ENCODE measurements around the gene HCN2.

Gene HCN2

DNA sequence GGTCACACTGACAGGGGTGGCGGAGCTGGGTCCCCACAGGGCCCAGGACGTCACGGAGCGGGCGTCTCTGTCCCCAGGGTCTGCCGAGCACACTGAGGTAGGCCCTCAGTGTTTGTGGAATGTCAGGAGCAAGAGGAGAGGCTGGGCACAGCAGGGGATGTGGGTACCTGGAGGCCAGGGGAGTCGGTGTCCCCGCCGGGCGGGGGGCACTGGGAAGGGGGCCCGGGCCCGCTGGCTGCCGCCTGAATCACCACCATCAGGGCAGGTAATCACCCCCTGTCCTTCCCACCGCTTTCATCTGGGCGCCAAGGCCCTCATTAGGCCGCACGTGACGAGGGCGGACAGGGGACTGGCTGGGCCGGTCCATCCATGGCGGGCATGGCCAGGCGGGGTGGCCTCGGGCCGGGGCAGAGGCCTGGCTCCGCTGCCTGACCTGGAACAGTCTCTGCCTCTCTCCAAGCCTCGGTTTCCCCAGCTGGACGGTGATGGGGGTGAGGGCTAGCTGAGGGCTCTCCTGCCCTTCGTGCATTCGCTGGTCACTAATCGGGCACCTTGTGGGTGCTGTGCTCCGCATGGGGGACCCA, 51.0 kb downstream of the HCN2 start:
- DNase-seq (ENCODE audit: low read depth): no peak
- TF ChIP-seq, protein P1, sequence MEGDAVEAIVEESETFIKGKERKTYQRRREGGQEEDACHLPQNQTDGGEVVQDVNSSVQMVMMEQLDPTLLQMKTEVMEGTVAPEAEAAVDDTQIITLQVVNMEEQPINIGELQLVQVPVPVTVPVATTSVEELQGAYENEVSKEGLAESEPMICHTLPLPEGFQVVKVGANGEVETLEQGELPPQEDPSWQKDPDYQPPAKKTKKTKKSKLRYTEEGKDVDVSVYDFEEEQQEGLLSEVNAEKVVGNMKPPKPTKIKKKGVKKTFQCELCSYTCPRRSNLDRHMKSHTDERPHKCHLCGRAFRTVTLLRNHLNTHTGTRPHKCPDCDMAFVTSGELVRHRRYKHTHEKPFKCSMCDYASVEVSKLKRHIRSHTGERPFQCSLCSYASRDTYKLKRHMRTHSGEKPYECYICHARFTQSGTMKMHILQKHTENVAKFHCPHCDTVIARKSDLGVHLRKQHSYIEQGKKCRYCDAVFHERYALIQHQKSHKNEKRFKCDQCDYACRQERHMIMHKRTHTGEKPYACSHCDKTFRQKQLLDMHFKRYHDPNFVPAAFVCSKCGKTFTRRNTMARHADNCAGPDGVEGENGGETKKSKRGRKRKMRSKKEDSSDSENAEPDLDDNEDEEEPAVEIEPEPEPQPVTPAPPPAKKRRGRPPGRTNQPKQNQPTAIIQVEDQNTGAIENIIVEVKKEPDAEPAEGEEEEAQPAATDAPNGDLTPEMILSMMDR (IDR thresholded peaks at IDR 0.05; ENCODE audit: insufficient read depth, low read depth, low read length, missing control alignments): no peak
- H3K4me3 ChIP-seq (ENCODE audit: low read length): no peak overlapping the region

- no peak overlapping the region for H3K4me3 ChIP-seq (ENCODE audit: low read length)
- TF ChIP-seq, protein P1 (IDR thresholded peaks at IDR 0.05; ENCODE audit: insufficient read depth, low read depth, low read length, missing control alignments): no peak
- DNase-seq (ENCODE audit: low read depth): peak; percentile 7
Observed at GRCh38 chr19:641702-642101, 52.0 kb downstream of the HCN2 start.

DNA sequence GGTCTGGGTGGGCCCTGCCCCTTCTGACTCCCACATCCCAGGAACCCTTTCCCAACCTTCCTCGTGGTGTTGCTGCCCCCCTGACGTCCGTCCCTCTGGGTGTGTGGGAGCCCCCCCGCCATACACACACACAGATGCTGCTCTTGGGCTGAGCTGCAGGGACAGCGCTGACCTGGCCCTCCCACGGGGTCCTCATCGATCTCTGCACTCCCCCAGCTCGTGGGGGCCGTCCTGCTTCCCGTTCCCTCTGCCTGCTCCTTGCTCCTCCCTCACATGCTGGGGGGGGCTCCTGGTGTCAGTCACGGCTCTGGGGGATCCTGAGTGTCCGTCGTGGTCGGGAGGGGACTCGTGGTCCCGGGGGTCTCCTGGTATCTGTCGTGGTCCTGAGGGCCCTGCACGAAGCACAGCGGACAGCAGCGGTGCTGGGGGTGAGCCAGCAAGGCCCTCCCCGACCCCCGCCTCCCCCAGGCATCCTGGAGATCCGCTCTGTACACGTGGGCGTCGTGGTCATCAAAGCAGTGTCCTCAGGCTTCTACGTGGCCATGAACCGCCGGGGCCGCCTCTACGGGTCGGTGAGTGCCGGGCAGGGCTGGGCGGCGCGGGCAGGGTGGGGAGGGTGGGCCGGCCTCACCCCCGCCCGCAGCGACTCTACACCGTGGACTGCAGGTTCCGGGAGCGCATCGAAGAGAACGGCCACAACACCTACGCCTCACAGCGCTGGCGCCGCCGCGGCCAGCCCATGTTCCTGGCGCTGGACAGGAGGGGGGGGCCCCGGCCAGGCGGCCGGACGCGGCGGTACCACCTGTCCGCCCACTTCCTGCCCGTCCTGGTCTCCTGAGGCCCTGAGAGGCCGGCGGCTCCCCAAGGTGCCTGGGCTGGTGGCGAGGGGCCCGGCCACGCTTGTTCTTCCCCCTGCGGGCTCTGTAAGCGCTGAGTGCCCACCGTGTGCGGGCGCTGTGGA, 53.4 kb downstream of the HCN2 start:
- H3K4me3 ChIP-seq (ENCODE audit: low read length): no peak overlapping the region
- DNase-seq (ENCODE audit: low read depth): no peak
- TF ChIP-seq, protein P1 (IDR thresholded peaks at IDR 0.05; ENCODE audit: insufficient read depth, low read depth, low read length, missing control alignments): no peak

GRCh38 chr19:643736-644135, 54.1 kb downstream of the HCN2 start:
- no peak for DNase-seq (ENCODE audit: low read depth)
- H3K4me3 ChIP-seq (ENCODE audit: low read length): no peak overlapping the region
- TF ChIP-seq, protein P1 (IDR thresholded peaks at IDR 0.05; ENCODE audit: insufficient read depth, low read depth, low read length, missing control alignments): no peak

DNA sequence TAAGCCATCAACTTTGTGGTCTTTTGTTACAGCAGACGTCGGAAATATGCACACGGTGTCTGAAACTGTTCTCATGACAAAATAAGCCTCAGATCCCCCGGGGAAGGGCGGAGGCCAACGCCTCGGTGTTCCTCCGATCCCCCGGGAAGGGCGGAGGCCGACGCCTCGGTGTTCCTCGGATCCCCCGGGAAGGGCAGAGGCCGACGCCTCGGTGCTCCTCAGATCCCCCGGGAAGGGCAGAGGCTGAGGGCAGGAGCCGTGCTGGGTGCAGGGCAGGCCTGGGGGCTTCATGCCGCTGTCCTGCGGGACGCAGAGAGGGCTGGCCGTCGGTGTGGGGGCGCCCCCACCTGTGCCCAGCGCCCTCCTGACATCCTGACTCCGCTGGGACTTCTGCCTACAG, 54.7 kb downstream of the HCN2 start:
- no peak overlapping the region for H3K4me3 ChIP-seq (ENCODE audit: low read length)

DNA sequence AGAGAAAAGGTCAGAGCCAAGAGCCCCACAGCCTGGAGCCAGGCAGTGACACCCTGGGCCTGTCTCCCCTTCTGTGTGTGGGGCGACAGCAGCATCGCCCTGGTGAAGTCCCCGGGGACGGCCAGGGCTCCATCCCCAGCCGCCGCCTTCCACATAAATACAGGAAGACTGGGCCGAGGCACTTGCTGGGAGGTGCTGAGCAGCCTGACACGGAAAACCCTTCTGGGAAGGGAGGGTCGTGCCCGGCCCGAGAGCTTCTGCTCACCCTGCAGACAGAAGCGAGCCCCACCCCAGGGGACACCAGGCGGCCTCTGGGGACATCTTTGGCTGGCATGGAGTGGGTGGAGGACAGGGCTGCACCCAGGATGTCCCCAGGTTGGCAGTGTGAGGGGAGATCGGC, 55.1 kb downstream of the HCN2 start:
- no peak for DNase-seq (ENCODE audit: low read depth)
- H3K4me3 ChIP-seq (ENCODE audit: low read length): no peak overlapping the region
- TF ChIP-seq, protein P1 (IDR thresholded peaks at IDR 0.05; ENCODE audit: insufficient read depth, low read depth, low read length, missing control alignments): no peak

More for the DNA sequence above, 54.7 kb downstream of the HCN2 start:
- TF ChIP-seq, protein P1 (IDR thresholded peaks at IDR 0.05; ENCODE audit: insufficient read depth, low read depth, low read length, missing control alignments): no peak
- DNase-seq (ENCODE audit: low read depth): no peak
